Inflammatory macrophage (primary cell): ENCODE data around the gene PRKD2.

Experiments
- DNase-seq, 2 donors: peaks; one replicate each; pipeline ENCODE4 v3.0.0-alpha.2; 2020 to 2022

Gene PRKD2

DNA sequence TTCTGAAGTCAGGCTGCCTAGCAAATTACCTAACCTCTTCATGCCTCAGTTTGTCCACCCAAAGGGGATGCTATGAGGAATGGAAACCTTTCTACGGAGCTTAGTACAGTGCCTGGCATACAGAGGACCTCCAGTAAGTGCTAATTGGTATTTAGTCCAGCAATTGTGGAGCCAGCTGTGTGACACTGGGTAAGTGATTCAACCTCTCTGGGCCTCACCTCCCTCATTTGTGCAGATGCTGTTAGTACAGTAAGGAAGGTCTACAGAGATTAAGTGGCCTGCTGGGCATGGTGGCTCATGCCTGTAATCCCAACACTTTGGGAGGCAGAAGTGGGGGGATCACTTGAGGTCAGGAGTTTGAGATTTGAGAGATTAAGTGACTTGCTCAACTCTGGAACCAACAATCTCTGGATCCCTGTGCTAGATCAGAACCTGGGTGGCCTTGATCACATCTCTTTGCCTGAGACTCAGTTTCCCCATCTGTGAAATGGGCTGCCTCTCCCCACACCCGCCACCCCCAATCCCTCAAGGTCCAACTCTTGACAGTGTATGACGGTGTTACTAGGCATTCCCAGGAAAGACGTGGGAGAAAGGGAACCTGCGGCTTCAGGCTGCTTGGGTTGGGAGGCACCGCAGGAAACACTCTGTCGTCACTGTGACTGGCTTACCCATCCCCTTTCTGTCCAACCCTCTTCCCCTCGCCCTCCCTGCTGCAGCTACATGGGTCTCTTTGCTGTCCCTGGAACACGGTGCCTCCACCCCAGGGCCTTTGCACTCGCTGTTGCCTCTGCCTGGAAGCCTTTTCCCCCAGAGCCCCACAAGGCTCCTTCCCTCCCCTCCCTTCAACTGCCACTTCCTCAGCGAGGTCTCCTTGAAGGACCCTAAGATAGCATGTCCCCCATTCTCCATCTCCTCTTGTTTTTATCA, 18.3 kb downstream of the PRKD2 start:
- no peak for DNase-seq

- peak; percentile 48 to 57 for DNase-seq
These were observed 19.5 kb downstream of the PRKD2 start for GRCh38 chr19:46697204-46697960.

GRCh38 chr19:46696866-46697203, 20.1 kb downstream of the PRKD2 start:
- no peak for DNase-seq

DNA sequence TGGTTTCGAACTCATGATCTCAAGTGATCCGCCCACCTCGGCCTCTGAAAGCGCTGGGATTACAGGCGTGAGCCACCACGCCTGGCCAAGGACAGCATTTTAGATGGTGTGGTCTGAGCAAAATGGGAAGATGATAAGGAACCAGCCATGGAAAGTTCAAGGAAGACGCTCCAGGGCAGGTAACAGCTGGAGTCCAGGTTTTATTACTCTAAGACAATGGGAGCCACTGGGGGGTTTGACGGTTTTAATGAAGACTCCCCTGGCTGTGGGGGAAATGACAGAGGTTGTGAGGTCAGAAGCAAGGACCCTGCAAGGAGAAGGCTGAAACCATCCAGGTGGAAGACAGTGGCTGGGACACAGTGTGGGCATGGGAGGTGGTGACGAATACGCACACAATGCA, 20.9 kb downstream of the PRKD2 start:
- no peak for DNase-seq

DNA sequence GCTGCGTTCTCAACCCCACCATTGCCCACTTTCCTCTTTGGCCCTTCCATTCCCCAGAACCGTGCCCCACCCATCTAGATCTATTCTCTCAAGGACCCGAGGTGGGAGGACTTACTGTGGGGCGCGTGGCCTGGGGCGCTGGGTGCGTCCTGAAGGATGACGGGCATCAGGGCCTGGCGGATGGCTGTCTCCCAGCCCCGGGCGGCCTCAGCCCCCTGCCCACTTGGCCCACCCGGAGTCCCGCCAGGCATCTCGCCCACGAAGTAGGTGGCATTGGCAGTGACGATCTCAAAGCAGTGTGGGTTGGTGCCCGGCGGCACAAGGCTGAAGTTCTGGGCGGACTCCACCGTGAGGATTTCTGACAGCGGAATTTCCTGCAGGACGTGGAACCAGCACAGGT, 23.2 kb downstream of the PRKD2 start:
- no peak for DNase-seq

DNA sequence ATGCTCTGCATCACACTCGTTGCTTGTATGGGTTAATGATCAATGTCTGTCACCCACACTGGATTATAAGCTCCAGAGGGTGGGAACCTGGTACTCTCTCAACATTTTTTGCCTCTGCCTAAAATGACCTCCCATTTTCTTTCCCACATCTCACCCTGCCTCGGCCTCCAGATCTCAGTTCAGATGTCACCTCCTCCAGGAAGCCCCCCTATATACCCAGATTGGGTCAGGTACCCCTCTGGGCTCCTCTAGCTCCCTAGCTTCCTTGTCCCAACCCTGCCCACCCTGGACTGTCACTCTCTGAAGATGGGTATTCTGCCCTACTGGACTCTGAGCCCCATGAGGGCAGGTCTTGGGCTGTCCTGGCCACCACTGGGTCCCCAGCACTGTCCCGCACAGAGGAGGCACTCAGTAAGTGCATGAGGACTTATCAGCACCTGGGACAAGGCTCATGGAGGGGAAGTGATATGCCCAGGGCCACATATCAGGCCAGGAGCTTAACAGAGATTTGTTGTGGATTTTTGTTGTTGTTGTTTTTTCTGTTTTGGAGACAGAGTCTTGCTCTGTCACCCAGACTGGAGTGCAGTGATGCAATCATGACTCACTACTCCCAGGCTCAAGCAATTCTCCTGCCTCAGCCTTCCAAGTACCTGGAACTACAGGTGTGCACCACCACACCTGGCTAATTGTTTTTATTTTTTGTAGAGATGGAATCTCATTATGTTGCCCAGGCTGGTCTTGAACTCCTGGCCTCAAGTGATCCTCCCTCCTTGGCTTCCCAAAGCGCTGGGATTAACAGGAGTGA, 23.8 kb downstream of the PRKD2 start:
- DNase-seq, result no peak

DNA sequence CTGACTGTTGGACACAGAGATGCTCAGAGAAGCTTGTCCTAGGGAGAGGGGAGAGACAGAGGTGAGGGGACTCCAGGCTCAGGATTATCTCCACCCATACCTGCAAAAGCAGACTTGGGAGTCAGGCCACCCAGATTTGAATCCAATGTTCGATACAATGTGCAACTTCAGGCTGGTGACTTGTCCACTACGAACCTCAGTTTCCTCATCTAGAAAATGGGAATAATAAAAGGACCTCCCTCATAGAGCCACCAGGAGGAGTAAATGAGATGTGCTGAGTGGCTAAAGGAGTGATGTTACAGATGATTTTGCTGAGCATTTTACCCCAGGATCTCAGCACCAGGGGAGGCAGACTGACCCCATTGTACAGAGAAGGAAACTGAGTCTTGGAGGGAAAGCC, 25.0 kb downstream of the PRKD2 start:
- no peak for DNase-seq

GRCh38 chr19:46691104-46691503, 25.8 kb downstream of the PRKD2 start:
- DNase-seq, result no peak

DNA sequence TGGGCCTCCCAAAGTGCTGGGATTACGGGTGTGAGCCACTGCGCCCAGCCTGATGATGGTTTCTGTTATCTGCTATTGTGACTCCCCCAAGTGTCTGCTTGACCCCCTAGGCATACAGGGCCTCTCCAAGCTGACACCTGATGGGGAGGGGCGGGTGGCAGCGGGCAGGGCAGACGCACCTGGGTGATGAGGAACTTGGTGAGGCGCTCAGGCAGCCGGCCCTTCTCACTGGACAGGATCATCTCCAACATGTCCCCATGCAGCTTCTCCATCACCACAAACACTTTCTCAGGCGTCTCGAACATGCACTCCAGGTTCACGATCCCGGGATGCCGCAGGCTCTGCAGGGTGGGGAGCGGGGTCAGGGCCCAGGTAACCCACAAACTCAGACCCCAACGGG, 27.6 kb downstream of the PRKD2 start:
- no peak for DNase-seq

DNA sequence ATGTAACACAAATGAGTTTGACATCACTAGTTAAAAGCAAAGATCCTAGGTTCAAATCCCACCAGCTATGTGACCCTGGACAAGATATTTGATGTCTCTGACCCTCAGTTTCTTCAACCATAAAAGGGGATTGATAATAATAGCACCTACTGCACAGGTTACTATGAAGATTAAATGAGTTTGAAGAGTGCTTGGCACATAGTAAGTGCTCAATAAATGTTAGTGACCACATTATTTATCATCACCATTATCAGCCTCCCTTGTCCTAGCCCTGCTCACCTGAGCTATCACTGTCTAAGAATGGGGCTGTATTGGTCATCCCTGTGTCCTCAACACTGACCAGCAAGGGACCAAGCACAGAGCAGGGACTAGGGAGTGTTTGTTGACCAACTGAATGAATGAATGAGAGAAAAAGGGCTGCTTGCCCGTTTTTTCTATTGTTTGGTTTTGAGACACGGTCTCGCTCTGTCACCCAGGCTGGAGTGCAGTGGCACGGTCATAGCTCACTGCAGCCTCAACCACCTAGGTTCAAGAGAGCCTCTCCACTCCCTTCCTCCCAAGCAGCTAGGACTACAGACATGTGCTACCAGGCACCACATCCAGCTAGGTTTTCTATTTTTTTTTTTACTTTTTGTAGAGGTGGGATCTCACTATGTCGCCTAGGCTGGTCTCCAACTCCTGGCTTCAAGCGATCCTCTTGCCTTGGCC, 29.3 kb downstream of the PRKD2 start:
- no peak for DNase-seq

- no peak for DNase-seq
These were observed 31.7 kb downstream of the PRKD2 start for GRCh38 chr19:46685189-46685588.

- DNase-seq, result peak in 1 of 2 donors; percentile 18
These were observed 38.7 kb downstream of the PRKD2 start for GRCh38 chr19:46678110-46678732.

- DNase-seq, result no peak
These were observed 42.3 kb downstream of the PRKD2 start for GRCh38 chr19:46674416-46675178.

DNA sequence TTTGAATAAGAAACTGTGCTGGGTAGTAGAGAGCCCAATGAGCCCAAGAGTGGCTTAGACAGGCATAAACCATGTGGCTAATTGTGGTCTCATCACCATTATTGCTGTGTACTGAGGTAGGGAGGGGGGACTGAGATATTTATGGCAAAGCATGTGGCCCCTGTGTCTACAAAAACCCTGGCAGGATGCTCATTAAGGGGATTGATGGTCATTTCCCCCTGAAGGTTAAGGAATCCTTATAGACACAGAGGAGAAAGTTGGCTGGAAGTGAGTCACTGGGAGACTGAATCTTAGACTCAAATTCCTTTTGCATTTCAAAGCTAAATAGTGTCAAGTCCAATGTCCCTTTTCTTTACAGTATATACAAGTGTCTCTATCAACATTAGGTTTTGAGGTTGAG, 46.1 kb downstream of the PRKD2 start:
- no peak for DNase-seq

GRCh38 chr19:46668662-46669061, 48.3 kb downstream of the PRKD2 start:
- DNase-seq, result no peak

GRCh38 chr19:46665072-46665471, 51.8 kb downstream of the PRKD2 start:
- DNase-seq, result no peak

DNA sequence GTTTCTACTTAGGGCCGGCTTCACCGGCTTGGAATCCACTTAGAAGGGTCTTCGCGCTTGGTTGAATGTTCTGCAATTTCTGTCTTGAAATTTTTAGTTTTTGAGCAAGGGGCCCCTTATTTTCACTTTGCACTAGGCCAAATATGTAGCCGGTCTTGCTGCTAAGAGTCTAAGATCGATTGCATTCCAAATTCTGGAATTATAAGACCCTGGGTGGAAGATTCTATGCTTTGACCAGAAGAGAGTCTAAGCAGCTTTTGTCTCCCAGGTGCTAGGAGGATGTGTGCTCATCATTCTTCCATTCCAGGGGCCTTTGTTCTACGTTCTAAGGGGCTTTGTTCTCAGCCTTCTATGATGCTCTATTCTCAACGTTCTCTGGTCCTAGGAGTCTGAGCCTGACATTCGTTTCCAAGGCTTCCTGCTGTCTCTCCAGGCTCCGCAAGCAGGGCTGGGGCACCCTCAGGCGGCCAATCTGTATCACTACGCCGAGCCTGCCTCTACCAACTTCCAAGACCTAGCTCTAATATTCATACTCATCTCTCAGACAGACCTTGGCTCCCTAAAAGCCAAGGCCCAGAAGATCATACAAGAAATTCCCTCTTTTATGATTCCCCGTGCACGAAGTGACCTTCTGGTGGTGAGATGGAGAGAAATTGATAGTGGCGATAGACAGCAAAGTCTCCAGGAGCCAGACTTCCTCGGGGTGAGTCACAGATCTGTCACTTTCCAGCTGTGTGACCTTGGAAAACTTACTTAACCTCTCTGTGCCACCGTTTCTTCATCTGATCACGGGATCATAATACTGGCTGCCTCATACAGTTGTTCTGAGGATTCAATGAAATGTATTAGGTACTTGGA, 55.0 kb downstream of the PRKD2 start:
- peak; percentile 88 to 91 for DNase-seq

DNA sequence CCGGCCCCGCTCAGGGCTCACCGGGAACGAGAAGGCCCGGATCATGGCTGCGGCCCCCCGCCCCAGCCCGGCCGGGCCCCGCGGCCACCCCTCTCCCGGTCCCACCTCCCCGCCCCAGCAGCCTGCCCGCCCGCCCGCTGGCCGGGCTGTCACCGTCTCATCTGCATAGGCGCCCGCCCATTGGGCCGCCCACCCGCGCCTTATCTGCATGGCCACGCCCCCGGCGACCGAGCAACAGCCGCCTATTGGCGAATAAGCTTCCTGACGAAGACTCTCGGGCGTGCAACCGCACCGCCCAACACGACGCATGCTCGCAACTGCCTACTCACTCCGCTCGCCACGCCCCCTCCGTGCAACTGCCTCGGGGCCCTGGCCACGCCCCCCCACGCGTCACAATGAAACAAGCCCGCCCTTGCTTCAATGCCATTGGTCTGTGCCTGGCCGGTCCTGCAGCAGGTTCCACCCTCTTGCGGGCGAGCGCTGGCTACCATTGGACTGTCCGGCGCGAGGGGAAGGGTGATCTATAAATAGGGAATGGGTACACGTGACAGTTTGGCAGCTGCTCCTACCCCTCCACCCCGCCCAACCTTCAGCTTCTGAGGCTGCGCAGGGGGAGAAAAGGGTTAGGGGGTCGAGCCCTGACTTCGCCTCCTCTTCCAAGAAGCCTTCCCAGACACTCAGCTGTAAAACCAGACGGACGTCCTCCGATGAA, 55.7 kb downstream of the PRKD2 start, which contains the start of gene DACT3:
TSS of gene DACT3 (minus strand) at position 163 of the 712 bp plus-strand sequence. CDS start at position 45, 118 bp downstream.
- peak; percentile 100 for DNase-seq

DNA sequence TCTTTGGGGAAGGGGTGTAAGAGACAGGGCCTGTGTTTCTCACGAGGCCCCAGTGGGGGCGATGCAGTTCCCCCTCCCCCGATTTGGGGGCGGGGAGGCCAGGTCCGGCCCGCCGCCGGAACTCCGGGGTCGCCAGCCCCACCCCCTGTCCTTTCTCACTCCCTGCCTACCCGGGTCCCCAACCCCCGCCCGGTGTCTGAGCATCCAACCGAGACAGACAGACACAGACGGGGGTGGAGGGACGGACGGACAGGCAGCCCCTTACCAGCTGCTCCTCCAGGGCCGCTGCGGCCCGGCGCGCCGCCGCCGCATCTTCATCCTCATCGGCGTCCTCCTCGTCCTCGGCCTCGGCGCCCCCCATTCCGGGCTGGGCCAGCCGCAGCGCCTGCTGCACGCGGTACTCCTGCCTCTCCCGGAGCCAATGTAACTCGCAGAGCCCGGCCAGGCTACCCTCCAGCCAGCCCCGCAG, 56.3 kb downstream of the PRKD2 start:
- no peak for DNase-seq
